Activated T-helper 17 cell treated with anti-CD3 and anti-CD28 coated beads, Interleukin-2, amount 50 U/mL, for 72 hours (primary cell): Measurements from ENCODE around the gene ABCB11. TPM values are rescaled to one million over a fixed set of nuclear protein-coding genes. Genes with fewer than 3 reads are reported as not detected.
A peak's percentile ranks its signal among the peaks of the same experiment; 100 is the strongest.

Experiments used
- ATAC-seq: fragments of 150-1000 bp; cut with Tn5 transposase; replicated peaks from 2 replicates; pipeline ENCODE4 v1.10.0; 2021; ENCODE audit warnings: mild to moderate bottlenecking, moderate library complexity
- H3K27ac Mint-ChIP-seq: one replicate; pipeline ENCODE4 v1.8.0; 2022; ENCODE audit warnings: mixed read lengths
- H3K27me3 Mint-ChIP-seq: one replicate; pipeline ENCODE4 v1.8.0; 2022; ENCODE audit warnings: mixed read lengths
- H3K36me3 Mint-ChIP-seq: one replicate; pipeline ENCODE4 v1.8.0; 2022; ENCODE audit warnings: low read depth, mild to moderate bottlenecking, mixed read lengths
- H3K4me1 Mint-ChIP-seq: one replicate; pipeline ENCODE4 v1.8.0; 2022; ENCODE audit warnings: mixed read lengths
- H3K4me3 Mint-ChIP-seq: one replicate; pipeline ENCODE4 v1.8.0; 2022; ENCODE audit warnings: mild to moderate bottlenecking, mixed read lengths
- H3K9me3 Mint-ChIP-seq: one replicate; pipeline ENCODE4 v1.8.0; 2022; ENCODE audit warnings: mixed read lengths
- total RNA-seq, 2 donors: library from RNA; stranded (reverse); gene quantifications; one replicate each; pipeline ENCODE4 v1.2.3, GENCODE V29; 2022

The ABCB11 gene
- total RNA-seq, 2 donors from 2014 or later, result not detected

DNA sequence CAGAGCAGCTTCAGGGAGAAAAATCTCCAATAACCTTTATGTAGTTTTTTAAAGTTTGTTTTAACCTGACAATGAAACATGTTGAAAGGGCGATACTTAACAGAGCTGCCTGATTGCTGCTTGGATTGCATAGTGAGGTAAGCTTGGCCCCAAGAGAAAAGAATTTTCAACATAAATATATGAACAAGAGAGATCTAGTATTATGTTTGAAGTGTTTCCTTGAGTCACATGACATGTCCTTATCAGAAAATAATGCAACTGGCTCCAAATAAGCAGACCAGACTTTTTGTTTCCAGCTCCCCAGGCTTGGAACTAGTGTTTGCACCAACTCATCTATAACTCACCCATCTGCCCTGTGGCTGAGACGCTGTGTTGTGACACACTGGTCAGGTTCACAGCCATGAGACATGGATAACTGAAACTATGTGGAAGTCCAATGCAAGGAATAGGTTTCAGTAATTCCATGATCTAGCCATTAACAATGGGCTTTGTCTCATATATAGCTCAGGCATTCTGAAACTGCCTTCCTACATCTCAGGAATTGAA, 44.7 kb downstream of the ABCB11 start:
- no peak for ATAC-seq
- no peaks in the 10 kb centered on the region for H3K9me3 Mint-ChIP-seq
- H3K27me3 Mint-ChIP-seq, result no peaks in the 10 kb centered on the region
- H3K36me3 Mint-ChIP-seq, result no peaks in the 10 kb centered on the region
- H3K4me3 Mint-ChIP-seq, result no peak overlapping the region
- no peak overlapping the region for H3K27ac Mint-ChIP-seq
- no peaks in the 10 kb centered on the region for H3K4me1 Mint-ChIP-seq

DNA sequence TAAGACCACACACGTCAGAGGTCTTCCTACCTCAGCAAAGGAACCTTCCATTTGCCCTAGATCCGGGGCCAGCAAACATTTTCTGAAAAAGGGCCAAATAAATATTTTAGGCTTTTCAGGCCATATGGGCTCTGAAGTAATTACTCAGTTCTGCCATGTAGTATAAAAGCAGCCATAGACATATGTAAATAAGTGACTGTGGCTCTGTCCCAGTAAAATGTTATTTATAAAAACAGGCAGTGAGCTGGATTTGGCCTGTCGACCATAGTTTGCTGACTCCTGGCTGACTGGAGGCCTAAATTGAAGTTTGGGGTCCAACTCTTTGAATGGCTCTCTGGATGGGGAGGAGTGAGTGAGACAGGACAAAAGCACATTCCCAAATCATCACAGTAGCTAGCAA, 49.5 kb downstream of the ABCB11 start:
- Mint-ChIP-seq H3K36me3 (no peaks in the 10 kb centered on the region), H3K4me1 (no peaks in the 10 kb centered on the region), H3K9me3 (no peaks in the 10 kb centered on the region), H3K27me3 (no peaks in the 10 kb centered on the region), H3K4me3 (no peak overlapping the region), H3K27ac (no peak overlapping the region)
- no peak for ATAC-seq

DNA sequence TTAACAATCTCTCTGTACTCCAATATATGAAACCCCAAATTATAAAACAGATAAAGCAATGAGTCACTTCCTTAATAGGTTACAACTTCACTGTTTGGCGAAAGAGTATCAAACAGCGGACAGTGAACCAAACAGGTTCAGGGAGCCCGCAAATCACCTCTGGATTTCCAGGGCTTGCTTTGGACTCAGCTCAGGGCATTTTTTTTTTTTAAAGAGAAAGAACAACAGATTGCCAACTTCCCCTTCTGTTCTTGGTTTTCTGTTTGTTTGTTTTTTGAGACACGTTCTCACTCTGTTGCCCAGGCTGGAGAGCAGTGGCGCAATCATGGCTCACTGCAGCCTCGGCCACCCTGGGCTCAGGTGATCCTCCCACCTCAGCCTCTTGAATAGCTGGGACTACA, 52.7 kb downstream of the ABCB11 start:
- H3K27me3 Mint-ChIP-seq, result no peaks in the 10 kb centered on the region

DNA sequence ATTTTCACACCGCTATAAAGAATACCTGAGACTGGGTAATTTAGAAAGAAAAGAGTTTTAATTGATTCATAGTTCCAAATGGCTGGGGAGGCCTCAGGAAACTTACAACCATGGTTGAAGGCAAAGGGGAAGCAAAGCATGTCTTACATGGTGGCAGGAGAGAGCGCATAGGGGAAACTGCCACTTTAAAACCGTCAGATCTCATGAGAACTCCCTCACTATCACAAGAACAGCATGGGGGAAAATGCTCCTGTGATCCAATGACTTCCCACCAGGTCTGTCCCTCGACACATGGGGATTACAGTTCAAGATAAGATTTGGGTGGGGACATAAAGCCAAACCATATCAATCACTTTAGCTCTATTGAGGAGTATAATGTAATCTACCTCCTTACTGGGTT, 53.5 kb downstream of the ABCB11 start:
- Mint-ChIP-seq H3K9me3 (no peaks in the 10 kb centered on the region), H3K4me3 (no peak overlapping the region), H3K27ac (no peak overlapping the region), H3K27me3 (no peaks in the 10 kb centered on the region), H3K4me1 (no peaks in the 10 kb centered on the region), H3K36me3 (no peaks in the 10 kb centered on the region)
- no peak for ATAC-seq

More for the DNA sequence above, 52.7 kb downstream of the ABCB11 start:
- no peak overlapping the region for H3K4me3 Mint-ChIP-seq
- no peaks in the 10 kb centered on the region for H3K36me3 Mint-ChIP-seq
- H3K27ac Mint-ChIP-seq, result no peak overlapping the region
- no peak for ATAC-seq
- H3K9me3 Mint-ChIP-seq, result no peaks in the 10 kb centered on the region
- H3K4me1 Mint-ChIP-seq, result no peaks in the 10 kb centered on the region

DNA sequence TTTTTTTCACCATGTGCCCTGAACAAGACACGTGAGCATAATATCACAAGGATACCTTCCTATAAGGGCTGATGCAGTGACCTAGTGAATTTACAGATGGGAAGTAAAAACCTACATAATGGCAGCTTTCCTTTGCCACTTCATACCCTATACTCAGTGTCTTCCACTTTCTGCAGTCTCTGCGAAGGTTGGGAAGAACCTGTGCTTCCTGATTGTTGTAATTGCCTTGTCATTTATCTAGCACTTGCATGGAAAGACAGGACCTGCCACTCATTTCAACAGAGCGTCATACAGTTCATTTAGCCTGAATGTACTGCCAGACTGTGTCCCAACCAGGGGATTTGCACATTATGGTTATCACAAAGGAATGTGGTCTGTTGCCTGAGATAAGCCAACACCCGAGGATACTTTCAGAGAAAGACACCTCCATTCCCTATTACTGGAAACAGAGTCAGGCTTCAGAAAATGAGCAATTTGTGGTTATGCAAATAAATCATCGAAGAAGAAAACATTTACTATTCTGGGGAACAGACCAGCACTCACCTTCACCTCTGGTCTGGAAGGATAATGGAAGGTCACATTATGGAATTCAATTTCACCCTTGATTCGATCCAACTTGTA, 55.0 kb downstream of the ABCB11 start:
- H3K36me3 Mint-ChIP-seq, result no peaks in the 10 kb centered on the region
- no peaks in the 10 kb centered on the region for H3K4me1 Mint-ChIP-seq
- H3K9me3 Mint-ChIP-seq, result no peaks in the 10 kb centered on the region
- H3K4me3 Mint-ChIP-seq, result no peak overlapping the region
- ATAC-seq, result peak; percentile 62
- H3K27ac Mint-ChIP-seq, result no peak overlapping the region
- no peaks in the 10 kb centered on the region for H3K27me3 Mint-ChIP-seq

DNA sequence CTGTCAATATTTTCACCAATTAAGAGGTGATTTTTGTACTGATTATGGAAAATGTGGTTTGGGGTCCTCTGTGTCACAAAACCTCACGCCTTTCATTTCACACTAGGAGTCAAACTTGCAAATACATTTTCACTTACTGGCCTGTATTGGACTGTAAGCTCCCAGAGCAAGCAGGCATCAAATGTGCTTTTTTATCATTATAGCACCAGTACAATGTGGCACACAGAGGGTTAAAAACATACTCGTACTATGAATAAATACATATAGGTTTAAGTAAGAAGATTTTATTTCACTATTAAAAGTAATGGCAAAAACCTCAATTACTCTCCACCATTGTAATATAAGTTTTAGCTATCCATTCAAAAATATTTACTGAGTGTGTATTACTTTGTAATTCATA, 56.7 kb downstream of the ABCB11 start:
- peak; percentile 27 for ATAC-seq

DNA sequence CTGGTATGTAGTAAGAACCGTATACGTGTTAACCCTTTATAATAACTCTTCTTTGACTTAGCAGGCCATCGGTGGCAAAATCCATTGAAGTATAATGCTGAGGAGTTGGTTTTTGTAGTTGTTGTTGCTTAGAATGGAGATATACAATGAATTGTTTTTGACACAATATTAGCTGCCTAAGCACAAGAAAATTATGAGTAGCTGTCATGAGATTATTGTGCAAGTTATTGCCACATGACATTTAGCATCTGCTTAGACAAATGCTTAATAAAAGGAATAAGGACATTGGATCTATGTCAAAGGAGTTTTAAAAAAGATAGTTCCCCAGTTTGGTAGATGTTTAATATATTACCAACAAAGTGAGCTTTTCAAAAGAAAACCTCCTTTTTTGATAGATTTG, 59.9 kb downstream of the ABCB11 start:
- H3K36me3 Mint-ChIP-seq, result no peaks in the 10 kb centered on the region
- no peak overlapping the region for H3K27ac Mint-ChIP-seq
- no peaks in the 10 kb centered on the region for H3K9me3 Mint-ChIP-seq
- no peaks in the 10 kb centered on the region for H3K27me3 Mint-ChIP-seq
- no peak overlapping the region for H3K4me3 Mint-ChIP-seq
- no peak for ATAC-seq
- H3K4me1 Mint-ChIP-seq, result no peaks in the 10 kb centered on the region

More for the DNA sequence above, 56.7 kb downstream of the ABCB11 start:
- Mint-ChIP-seq H3K9me3 (no peaks in the 10 kb centered on the region), H3K27ac (no peak overlapping the region), H3K36me3 (no peaks in the 10 kb centered on the region), H3K4me3 (no peak overlapping the region), H3K4me1 (no peaks in the 10 kb centered on the region), H3K27me3 (no peaks in the 10 kb centered on the region)

DNA sequence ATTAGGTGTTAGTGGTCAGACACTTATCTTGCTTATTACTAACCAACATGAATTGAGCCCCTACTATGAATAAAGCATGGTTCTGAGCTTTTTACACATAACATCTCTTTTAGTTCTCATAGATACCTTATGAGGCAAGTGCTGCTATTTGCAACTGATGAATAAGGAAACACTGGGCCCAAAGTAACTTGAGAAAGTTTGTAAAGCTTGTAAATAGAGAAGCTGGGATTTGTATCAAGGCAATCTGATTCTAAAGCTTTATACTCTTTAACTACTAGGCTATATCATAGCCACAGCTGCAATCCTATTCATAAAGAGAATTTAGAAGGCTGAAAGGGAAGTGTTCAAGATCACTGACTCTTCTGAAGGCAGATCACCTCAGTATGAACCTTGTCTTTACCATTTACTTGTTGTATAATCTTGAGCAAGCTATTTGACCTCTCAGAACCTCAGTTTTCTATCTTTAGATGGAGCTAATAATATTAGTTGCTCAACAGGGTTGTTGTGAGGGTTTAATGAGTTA, 60.4 kb downstream of the ABCB11 start:
- Mint-ChIP-seq H3K4me1 (peaks cover 3% of the 10 kb centered on the region), H3K27me3 (no peaks in the 10 kb centered on the region), H3K4me3 (no peak overlapping the region), H3K36me3 (no peaks in the 10 kb centered on the region), H3K27ac (no peak overlapping the region), H3K9me3 (no peaks in the 10 kb centered on the region)
- ATAC-seq, result no peak

DNA sequence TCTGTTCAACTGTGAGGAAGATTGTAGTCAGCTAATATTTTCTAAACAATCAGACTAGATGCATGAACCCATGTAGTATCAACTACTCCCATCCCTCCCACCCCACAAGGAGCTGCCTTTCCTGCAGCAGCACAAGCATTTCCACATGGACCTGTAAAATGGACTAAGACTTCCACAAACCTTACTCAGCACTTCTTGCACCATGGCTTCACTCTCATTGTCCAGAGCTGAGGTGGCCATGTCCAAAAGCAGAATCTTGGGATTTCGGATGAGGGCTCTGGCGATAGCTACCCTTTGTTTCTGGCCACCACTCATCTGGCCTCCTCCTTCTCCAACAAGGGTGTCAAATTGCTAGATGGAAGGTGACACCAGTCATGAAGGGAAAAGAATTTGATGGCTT, 61.3 kb downstream of the ABCB11 start:
- Mint-ChIP-seq H3K9me3 (no peaks in the 10 kb centered on the region), H3K4me3 (no peak overlapping the region), H3K27me3 (no peaks in the 10 kb centered on the region), H3K4me1 (peaks cover 10% of the 10 kb centered on the region), H3K36me3 (no peaks in the 10 kb centered on the region), H3K27ac (no peak overlapping the region)
- no peak for ATAC-seq

DNA sequence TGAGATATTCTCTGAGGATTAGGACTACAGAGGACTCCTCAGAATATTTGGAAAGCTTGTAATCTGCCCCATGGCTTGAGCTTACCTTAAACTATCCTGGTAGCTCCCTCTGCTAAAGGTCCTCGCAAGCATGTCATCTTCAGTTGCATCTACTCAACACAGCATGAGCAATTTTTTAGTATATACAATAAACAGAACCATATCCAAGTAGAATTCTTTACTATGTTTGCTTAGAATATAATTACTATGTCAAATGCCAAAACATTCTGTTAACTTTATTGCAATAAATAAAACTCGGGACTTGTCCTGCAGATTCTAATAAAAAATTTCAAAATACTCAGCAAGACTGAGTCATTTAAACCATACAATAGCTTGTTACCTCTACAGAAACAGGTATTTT, 62.8 kb downstream of the ABCB11 start:
- Mint-ChIP-seq H3K4me1 (peaks cover 20% of the 10 kb centered on the region), H3K36me3 (no peaks in the 10 kb centered on the region), H3K27me3 (no peaks in the 10 kb centered on the region), H3K4me3 (no peak overlapping the region), H3K27ac (no peak overlapping the region), H3K9me3 (no peaks in the 10 kb centered on the region)
- ATAC-seq, result no peak

DNA sequence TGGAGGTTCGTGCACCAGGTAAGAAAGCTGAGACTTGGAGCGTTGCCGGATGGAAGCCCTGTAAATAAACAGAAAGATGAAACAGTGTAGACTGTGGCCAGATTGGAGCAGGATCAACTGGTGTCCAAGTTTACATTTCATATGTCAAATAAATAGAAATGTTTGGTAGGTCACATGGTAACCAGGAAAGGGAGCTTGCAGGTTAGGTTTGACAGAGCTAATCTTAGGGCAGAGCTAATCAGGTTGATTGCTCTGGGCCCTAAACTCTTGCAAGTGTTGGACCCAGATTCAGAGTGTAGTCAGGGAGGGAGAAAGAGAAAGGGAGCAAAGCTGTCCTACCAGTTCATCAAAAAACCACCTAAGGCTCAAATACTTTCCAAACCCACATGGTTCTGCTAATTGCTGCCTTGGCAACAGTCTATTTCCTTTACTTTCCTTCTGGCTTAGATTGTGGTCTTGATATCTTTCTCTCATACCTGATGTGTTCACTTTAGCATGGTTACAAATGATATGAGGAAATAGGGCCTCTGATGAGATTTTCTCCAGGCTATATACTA, 66.8 kb downstream of the ABCB11 start:
- Mint-ChIP-seq H3K27me3 (no peaks in the 10 kb centered on the region), H3K9me3 (no peaks in the 10 kb centered on the region), H3K27ac (peak overlapping the region; percentile 11), H3K4me1 (peaks cover 24% of the 10 kb centered on the region), H3K4me3 (no peak overlapping the region), H3K36me3 (no peaks in the 10 kb centered on the region)
- peak; percentile 31 for ATAC-seq

DNA sequence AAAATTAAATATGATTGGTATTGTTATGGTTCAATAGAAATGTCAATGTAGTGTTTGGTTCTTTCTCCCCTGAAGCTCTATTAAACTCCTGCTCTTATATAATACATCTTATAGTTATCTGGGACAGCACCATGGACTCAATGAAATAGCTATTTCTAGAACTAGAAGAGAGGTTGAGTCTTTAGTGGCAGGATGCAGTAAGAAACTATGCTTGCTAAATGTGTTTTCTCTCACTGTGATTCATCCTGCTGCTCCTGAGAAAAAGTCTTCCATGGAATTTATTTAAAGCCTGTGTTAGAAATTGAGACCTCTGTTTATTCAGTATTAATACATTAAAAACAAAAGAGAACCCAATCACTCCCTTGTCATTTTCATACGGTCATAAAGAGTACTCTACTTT, 68.5 kb downstream of the ABCB11 start:
- no peaks in the 10 kb centered on the region for H3K27me3 Mint-ChIP-seq
- H3K4me1 Mint-ChIP-seq, result peaks cover 24% of the 10 kb centered on the region
- H3K27ac Mint-ChIP-seq, result no peak overlapping the region
- no peak overlapping the region for H3K4me3 Mint-ChIP-seq
- no peaks in the 10 kb centered on the region for H3K36me3 Mint-ChIP-seq
- H3K9me3 Mint-ChIP-seq, result no peaks in the 10 kb centered on the region
- ATAC-seq, result no peak

DNA sequence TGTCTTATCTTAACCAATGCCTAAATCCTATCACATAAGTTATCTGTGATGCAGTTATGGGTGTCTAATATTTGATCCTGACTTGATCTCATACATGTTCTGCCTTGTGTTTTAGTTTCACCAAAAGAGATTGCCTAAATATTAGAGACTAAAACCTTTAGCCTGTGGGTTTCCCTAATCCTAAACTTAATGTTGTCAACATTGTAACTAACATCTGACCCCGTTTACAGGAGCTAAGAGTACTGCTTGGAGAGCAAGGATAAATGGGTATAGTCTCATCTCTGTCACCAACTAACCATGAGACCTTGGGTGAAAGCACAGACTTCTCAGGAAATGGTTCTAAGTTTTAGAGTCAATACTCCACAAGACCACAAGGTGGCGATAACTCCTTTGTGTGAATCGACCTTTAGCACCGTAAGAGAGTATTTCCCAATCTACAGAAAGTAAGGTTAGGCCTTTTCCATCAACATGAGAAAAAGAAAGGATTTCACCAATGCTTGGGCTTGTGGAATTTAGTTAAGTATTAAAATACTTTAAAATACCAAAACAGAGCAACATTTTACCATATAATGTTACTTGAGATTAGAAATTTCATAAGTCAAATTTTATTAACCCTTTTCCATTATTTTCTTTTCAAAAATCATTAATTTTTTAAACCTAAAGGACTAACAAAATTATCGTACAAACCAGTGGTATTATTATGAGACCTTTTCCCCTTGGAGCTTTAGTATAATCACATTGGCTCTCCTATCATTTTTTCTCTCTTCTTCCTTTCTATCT, 69.5 kb downstream of the ABCB11 start:
- H3K4me1 Mint-ChIP-seq, result peaks cover 24% of the 10 kb centered on the region

DNA sequence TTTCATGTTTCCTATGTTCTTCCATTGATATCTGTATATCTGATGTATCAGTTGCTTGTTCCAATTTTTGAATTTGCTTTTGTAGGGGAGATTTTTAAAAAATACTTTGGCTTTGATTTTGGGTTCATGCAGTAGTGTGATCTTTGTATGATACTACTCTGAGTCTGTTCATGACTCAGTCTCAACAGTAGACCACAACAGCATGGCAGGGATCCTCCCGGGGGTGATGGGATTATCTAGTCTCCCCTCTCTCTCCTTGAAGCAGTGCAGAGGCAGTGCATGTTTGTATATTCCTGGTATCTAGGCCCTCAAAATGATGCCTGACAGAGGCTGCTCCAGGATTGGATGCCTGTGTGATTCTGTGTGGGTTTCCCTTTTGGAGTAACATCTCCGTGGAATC, 74.7 kb downstream of the ABCB11 start:
- Mint-ChIP-seq H3K27me3 (peaks cover 10% of the 10 kb centered on the region), H3K27ac (no peak overlapping the region), H3K36me3 (no peaks in the 10 kb centered on the region), H3K9me3 (peaks cover 14% of the 10 kb centered on the region), H3K4me1 (peaks cover 1% of the 10 kb centered on the region), H3K4me3 (no peak overlapping the region)
- no peak for ATAC-seq

More for the DNA sequence above, 69.5 kb downstream of the ABCB11 start:
- H3K27ac Mint-ChIP-seq, result no peak overlapping the region
- H3K27me3 Mint-ChIP-seq, result peaks cover 3% of the 10 kb centered on the region
- no peaks in the 10 kb centered on the region for H3K36me3 Mint-ChIP-seq
- no peaks in the 10 kb centered on the region for H3K9me3 Mint-ChIP-seq
- no peak overlapping the region for H3K4me3 Mint-ChIP-seq
- peak; percentile 75 for ATAC-seq

DNA sequence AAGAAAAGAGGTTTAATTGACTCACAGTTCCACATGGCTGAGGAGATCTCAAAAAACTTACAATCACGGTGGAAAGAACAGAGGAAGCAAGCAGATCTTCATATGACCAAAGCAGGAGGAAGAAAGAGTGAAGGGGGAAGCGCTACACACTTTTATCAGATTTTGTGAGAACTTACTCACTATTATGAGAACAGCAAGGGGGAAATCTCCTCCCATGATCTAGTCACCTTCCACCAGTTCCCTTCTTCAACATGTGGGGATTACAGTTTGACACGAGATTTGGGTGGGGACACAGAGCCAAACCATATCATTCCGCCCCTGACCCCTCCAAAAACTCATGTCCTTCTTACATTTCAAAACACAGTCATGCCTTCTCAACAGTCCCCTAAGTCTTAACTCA, 75.8 kb downstream of the ABCB11 start:
- no peak overlapping the region for H3K4me3 Mint-ChIP-seq
- no peak for ATAC-seq
- no peaks in the 10 kb centered on the region for H3K36me3 Mint-ChIP-seq
- H3K27ac Mint-ChIP-seq, result no peak overlapping the region
- no peaks in the 10 kb centered on the region for H3K4me1 Mint-ChIP-seq
- peaks cover 10% of the 10 kb centered on the region for H3K27me3 Mint-ChIP-seq
- peaks cover 14% of the 10 kb centered on the region for H3K9me3 Mint-ChIP-seq
